ENCODE measurements around the gene KLHL17.

DNA sequence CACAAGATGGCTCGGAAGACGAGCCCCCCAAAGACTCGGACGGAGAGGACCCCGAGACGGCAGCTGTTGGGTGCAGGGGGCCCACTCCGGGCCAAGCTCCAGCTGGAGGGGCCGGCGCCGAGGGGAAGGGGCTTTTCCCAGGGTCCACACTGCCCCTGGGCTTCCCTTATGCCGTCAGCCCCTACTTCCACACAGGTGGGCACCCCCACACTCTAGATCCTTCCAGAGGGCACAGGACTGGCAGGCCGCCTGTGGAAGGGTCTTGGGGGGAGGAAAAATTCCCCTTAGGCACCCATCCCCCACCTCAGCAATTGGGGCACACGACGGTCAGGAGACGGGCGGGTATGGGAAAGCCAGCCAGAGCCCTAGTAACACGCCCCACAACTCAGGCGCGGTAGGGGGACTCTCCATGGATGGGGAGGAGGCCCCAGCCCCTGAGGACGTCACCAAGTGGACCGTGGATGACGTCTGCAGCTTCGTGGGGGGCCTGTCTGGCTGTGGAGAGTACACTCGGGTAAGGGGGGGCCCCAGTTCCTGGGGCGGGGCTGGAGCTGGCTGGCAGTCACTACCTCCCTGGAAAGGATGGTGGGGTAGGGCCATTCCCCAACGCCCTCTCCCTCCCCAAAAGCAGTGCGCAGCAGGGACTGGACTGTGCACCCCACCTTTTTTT, 17.4 kb upstream of the KLHL17 start:
- TF ChIP-seq POLR2A (IDR thresholded peaks at IDR 0.05; ENCODE audit: low read depth, low read length) (no peak), SPI1 (IDR thresholded peaks at IDR 0.05; ENCODE audit: low read depth, low read length) (no peak), TAF1 (IDR thresholded peaks at IDR 0.05; ENCODE audit: low read depth, low read length) (no peak), POLR2AphosphoS5 (IDR thresholded peaks at IDR 0.05; ENCODE audit: low read depth, low read length) (no peak; the same call in 1 of the 2 replicates), PAX5 (IDR thresholded peaks at IDR 0.05; ENCODE audit: insufficient read depth, low read length, severe bottlenecking) (no peak)
